Body of pancreas (tissue), 4 donors: ENCODE measurements around the gene ADORA2B.
"Not testable (repeated sequence)": the region's sequence is repeated elsewhere in the genome, so short reads cannot be mapped to it uniquely, and the experiment has no call there.

ENCODE experiments used
- POLR2A ChIP-seq, 3 donors: fragments of 450-650 bp; IDR thresholded peaks; one replicate each; pipeline ENCODE4 v1.6.1; 2016; ENCODE audit warnings: antibody characterized with exemption in 3 of 3, mild to moderate bottlenecking in 2 of 3
- TF ChIP-seq, protein P1 (sequence below), 7 experiments: fragments of 450-650 bp in 4 of 7; fragments of 200-600 bp in 3 of 7; sonication (generic) in 3 of 7; IDR thresholded peaks; one replicate each; pipeline ENCODE4 v1.5.1; 2016 to 2019; ENCODE audit warnings: antibody characterized with exemption in 7 of 7

DNA sequence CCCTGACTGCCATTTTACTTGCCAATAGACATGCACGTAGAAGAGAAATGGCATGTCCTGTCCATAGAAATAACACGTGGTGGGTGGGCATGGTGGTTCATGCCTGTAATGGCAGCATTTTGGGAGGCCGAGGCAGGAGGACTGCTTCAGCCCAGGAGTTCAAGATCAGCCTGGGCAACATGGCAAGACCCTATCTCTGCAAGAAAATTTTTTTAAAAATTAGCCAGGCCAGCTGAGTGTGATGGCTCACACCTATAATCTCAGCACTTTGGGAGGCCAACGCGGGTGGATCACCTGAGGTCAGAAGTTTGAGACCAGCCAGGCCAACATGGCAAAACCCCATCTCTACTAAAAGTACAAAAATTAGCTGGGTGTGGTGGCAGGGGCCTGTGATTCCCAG lies 33.2 kb upstream of the ADORA2B start:
- TF ChIP-seq, protein P1, sequence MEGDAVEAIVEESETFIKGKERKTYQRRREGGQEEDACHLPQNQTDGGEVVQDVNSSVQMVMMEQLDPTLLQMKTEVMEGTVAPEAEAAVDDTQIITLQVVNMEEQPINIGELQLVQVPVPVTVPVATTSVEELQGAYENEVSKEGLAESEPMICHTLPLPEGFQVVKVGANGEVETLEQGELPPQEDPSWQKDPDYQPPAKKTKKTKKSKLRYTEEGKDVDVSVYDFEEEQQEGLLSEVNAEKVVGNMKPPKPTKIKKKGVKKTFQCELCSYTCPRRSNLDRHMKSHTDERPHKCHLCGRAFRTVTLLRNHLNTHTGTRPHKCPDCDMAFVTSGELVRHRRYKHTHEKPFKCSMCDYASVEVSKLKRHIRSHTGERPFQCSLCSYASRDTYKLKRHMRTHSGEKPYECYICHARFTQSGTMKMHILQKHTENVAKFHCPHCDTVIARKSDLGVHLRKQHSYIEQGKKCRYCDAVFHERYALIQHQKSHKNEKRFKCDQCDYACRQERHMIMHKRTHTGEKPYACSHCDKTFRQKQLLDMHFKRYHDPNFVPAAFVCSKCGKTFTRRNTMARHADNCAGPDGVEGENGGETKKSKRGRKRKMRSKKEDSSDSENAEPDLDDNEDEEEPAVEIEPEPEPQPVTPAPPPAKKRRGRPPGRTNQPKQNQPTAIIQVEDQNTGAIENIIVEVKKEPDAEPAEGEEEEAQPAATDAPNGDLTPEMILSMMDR (IDR thresholded peaks at IDR 0.05): not testable (repeated sequence)
- TF ChIP-seq POLR2A (IDR thresholded peaks at IDR 0.05): not testable (repeated sequence)
